CD14-positive monocyte (primary cell): ENCODE measurements around the gene HOXD12. TPM values are rescaled to one million over a fixed set of nuclear protein-coding genes. Genes with fewer than 3 reads are reported as not detected.

Experiments used
- DNase-seq, 3 donors: peaks; one replicate each; pipeline ENCODE4 v3.0.0-alpha.2; 2011 to 2022
- H2AFZ ChIP-seq: 2 replicates; pipeline ENCODE4 v1.6.0; 2012; ENCODE audit warnings: mild to moderate bottlenecking, low read depth, low read length, inconsistent platforms; ENCODE audit not compliant: insufficient read depth, poor library complexity, severe bottlenecking
- H3K27ac ChIP-seq, 2 donors: 1 replicate in 1 of 2; 2 replicates in 1 of 2; pipeline ENCODE4 v1.5.1; 2012 to 2013; ENCODE audit warnings: low read length in 2 of 2, control low read depth in 1 of 2, inconsistent platforms in 1 of 2, low read depth in 1 of 2, mild to moderate bottlenecking in 1 of 2
- H3K27me3 ChIP-seq, 2 donors: one replicate each; pipeline versions ENCODE4 v1.6.0 to v1.6.1; 2011 to 2013; ENCODE audit warnings: low read length in 2 of 2; ENCODE audit not compliant: control insufficient read depth in 2 of 2, insufficient read depth in 2 of 2
- H3K36me3 ChIP-seq, 2 donors: replicated peaks in 1 of 2; 1 replicate in 1 of 2; 2 replicates in 1 of 2; pipeline versions ENCODE4 v1.5.1 to v1.6.1; 2012 to 2013; ENCODE audit warnings: low read length in 2 of 2, control low read depth in 1 of 2, inconsistent platforms in 1 of 2, mild to moderate bottlenecking in 1 of 2; ENCODE audit not compliant: insufficient read depth in 2 of 2, control insufficient read depth in 1 of 2
- H3K4me1 ChIP-seq, 2 donors: 1 replicate in 1 of 2; 2 replicates in 1 of 2; pipeline versions ENCODE4 v1.5.1 to v1.6.1; 2012 to 2013; ENCODE audit warnings: low read length in 2 of 2, control low read depth in 1 of 2, inconsistent platforms in 1 of 2, mild to moderate bottlenecking in 1 of 2, moderate library complexity in 1 of 2; ENCODE audit not compliant: insufficient read depth in 2 of 2, control insufficient read depth in 1 of 2
- H3K4me2 ChIP-seq: replicated peaks from 2 replicates; pipeline ENCODE3; 2012; ENCODE audit warnings: low read length, moderate library complexity, mild to moderate bottlenecking; ENCODE audit not compliant: poor library complexity, severe bottlenecking; ENCODE audit errors: extremely low read depth
- H3K4me3 ChIP-seq, 3 experiments: fragments of 200-600 bp in 1 of 3; sonication (generic) in 1 of 3; replicated peaks in 1 of 3; 1 replicate in 2 of 3; 2 replicates in 1 of 3; pipeline ENCODE4 v1.5.1; 2011 to 2013; ENCODE audit warnings: low read length in 3 of 3, mild to moderate bottlenecking in 3 of 3, control low read depth in 2 of 3, low read depth in 2 of 3, inconsistent platforms in 1 of 3, moderate library complexity in 1 of 3
- H3K79me2 ChIP-seq: 2 replicates; pipeline ENCODE4 v1.6.0; 2012; ENCODE audit warnings: mild to moderate bottlenecking, control low read depth, inconsistent platforms, low read length, moderate library complexity; ENCODE audit not compliant: insufficient read depth
- H3K9ac ChIP-seq: 2 replicates; pipeline ENCODE4 v1.6.0; 2017; ENCODE audit warnings: low read length, mild to moderate bottlenecking; ENCODE audit not compliant: insufficient read depth, poor library complexity, severe bottlenecking
- H3K9me3 ChIP-seq, 2 donors: replicated peaks in 1 of 2; 1 replicate in 1 of 2; 2 replicates in 1 of 2; pipeline versions ENCODE4 v1.5.1 to v1.6.1; 2012 to 2013; ENCODE audit warnings: low read length in 2 of 2, control low read depth in 1 of 2; ENCODE audit not compliant: control insufficient read depth in 1 of 2, insufficient read depth in 1 of 2
- H4K20me1 ChIP-seq: 2 replicates; pipeline ENCODE4 v1.6.0; 2012; ENCODE audit warnings: mild to moderate bottlenecking, low read length, control low read depth, moderate library complexity; ENCODE audit not compliant: insufficient read depth
- H3K27ac Mint-ChIP-seq, 7 donors: one replicate each; pipeline ENCODE4 v1.8.0; 2020; ENCODE audit warnings: mild to moderate bottlenecking in 7 of 7, mixed read lengths in 7 of 7, moderate library complexity in 6 of 7, inconsistent platforms in 2 of 7
- H3K27me3 Mint-ChIP-seq, 3 donors: one replicate each; pipeline ENCODE4 v1.8.0; 2021 to 2022; ENCODE audit warnings: low read depth in 3 of 3, mild to moderate bottlenecking in 3 of 3, mixed read lengths in 3 of 3, moderate library complexity in 3 of 3, inconsistent platforms in 1 of 3
- H3K36me3 Mint-ChIP-seq, 2 donors: one replicate each; pipeline ENCODE4 v1.8.0; 2020; ENCODE audit warnings: mixed read lengths in 2 of 2, inconsistent platforms in 1 of 2, mild to moderate bottlenecking in 1 of 2
- H3K4me1 Mint-ChIP-seq: one replicate; pipeline ENCODE4 v1.8.0; 2020; ENCODE audit warnings: mild to moderate bottlenecking, mixed read lengths
- H3K4me3 Mint-ChIP-seq, 2 donors: one replicate each; pipeline ENCODE4 v1.8.0; 2020; ENCODE audit warnings: mild to moderate bottlenecking in 2 of 2, mixed read lengths in 2 of 2, moderate library complexity in 1 of 2
- H3K9me3 Mint-ChIP-seq, 7 donors: one replicate each; pipeline ENCODE4 v1.8.0; 2020 to 2022; ENCODE audit warnings: mixed read lengths in 7 of 7, mild to moderate bottlenecking in 6 of 7, moderate library complexity in 6 of 7, inconsistent platforms in 2 of 7
- CTCF ChIP-seq: fragments of 200-600 bp; IDR thresholded peaks from one replicate; pipeline ENCODE4 v1.8.0; 2022; ENCODE audit warnings: antibody characterized with exemption, mild to moderate bottlenecking
- WGBS: methylation state at CpG from one replicate; pipeline ENCODE4 v1.1.5; 2013; ENCODE audit warnings: missing lambda C conversion rate; ENCODE audit not compliant: insufficient coverage; 5-methylcytosine and 5-hydroxymethylcytosine counted together
- intact Hi-C, 2 donors: fragments of 100-400 bp; cut with micrococcal nuclease; formaldehyde crosslinking; loops; one replicate each; pipeline versions ENCODE4 v1.15.0 to v1.15.1; 2023
- polyA plus RNA-seq, 3 donors: library from polyadenylated mRNA; depleted of rRNA in 1 of 3; unstranded in 2 of 3; stranded (reverse) in 1 of 3; fragments of 300-500 nt in 2 of 3; fragments of >200 nt in 1 of 3; fragmentation: Illumina TruSeq in 2 of 3; gene quantifications; 1 replicate in 2 of 3; 2 replicates in 1 of 3; pipeline ENCODE4 v1.2.3, GENCODE V29; 2012 to 2021

The HOXD12 gene
- polyA plus RNA-seq, 3 donors = not detected

DNA sequence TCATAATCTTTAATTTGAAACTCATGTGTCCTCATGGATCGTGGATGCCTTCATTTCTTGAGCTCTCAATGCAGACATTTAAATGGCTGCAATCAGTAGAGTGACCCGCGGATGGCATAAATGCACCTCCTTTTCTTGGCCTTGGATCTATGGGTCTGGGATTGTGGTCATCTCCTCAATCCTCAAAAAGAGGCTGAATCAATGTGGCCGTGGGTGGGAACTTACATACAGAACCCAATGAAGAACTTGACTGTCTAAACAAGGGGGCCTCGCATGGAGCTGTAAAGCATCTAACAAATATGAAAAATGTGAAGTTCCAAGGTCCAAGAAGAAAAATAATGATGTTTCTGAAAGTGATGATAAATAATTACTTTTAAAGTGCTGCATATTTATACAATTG is 4.2 kb upstream of the HOXD12 start:
- peaks cover 0 to 47% (median 31%) of the 10 kb centered on the region in 7 donors for H3K9me3 Mint-ChIP-seq
- H3K27ac ChIP-seq = no peak overlapping the region
- peaks cover 18 to 28% of the 10 kb centered on the region in 2 donors for H3K4me1 ChIP-seq
- H3K27me3 ChIP-seq = peaks cover 89 to 94% of the 10 kb centered on the region in 2 donors
- no peaks in the 10 kb centered on the region for H3K36me3 ChIP-seq
- no peak overlapping the region for H3K9ac ChIP-seq
- no peak for TF ChIP-seq CTCF
- H3K4me1 Mint-ChIP-seq = peaks cover 35% of the 10 kb centered on the region
- intact Hi-C loops = loop anchor here (5.0 to 10.0 kb wide), 4 partner anchors 411 to 1761 kb away; partner anchors contain the start of gene SP9 (in 1 of the 2)
- H3K9me3 ChIP-seq = peaks cover 0 to 76% of the 10 kb centered on the region in 2 donors
- 0% methylated on average over 3 of the region's 5 CpGs for WGBS
- peak overlapping the region in 1 of 2 donors; percentile 54 for H3K4me3 Mint-ChIP-seq
- H4K20me1 ChIP-seq = no peaks in the 10 kb centered on the region
- H3K4me3 ChIP-seq = no peak overlapping the region
- H3K27ac Mint-ChIP-seq = no peak overlapping the region
- H3K36me3 Mint-ChIP-seq = peaks cover 0 to 4% of the 10 kb centered on the region in 2 donors
- no peak overlapping the region for H3K4me2 ChIP-seq
- H2AFZ ChIP-seq = no peak overlapping the region
- peaks cover 90 to 97% (median 94%) of the 10 kb centered on the region in 3 donors for H3K27me3 Mint-ChIP-seq
- no peaks in the 10 kb centered on the region for H3K79me2 ChIP-seq
- DNase-seq = no peak

DNA sequence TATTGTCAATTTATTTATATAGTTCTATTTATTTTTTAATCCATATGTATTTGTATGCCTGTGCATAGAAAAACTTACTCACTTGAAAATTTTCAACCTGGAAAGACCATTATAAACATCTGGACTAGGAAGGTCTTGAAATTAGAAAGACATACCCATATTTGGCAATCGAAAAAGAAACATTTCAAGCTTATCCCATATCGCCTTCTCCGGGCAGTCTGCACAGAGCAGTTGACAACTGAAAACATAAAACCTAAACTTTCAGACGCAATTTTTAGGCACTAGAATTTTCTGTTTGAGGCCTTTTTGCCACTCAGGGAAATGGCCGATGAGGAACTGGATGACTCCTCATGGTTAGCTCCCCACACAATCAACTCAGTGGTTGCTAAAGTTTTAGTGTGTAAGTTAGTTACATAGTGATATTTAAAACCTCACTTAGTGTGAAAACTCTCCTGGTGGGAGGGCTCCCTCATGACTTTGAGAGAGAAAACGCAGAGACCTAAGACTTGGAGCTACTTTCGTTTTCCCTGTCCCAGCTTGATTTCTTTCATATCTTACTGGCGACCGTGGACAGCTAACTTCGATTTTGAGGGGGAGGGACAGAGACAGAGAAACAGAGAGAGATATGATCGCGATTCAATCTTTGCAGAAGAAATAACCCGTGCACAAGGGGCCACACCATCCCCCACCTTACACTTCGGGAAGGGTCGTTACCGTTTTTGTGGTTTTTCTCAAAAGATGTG is 3.2 kb upstream of the HOXD12 start:
- Histone ChIP-seq H3K79me2 (no peaks in the 10 kb centered on the region), H3K27ac (no peak overlapping the region), H3K27me3 (peaks cover 89 to 94% of the 10 kb centered on the region in 2 donors), H3K36me3 (no peaks in the 10 kb centered on the region), H3K4me2 (peak overlapping the region; percentile 75), H3K4me1 (peaks cover 18 to 28% of the 10 kb centered on the region in 2 donors), H3K9me3 (peaks cover 0 to 77% of the 10 kb centered on the region in 2 donors), H3K9ac (no peak overlapping the region), H4K20me1 (no peaks in the 10 kb centered on the region), H3K4me3 (peak overlapping the region; percentile 15 to 73 (median 21)), H2AFZ (peak overlapping the region; percentile 72)
- Mint-ChIP-seq H3K4me3 (peak overlapping the region; percentile 75 to 97), H3K4me1 (peaks cover 36% of the 10 kb centered on the region), H3K9me3 (peaks cover 0 to 44% (median 27%) of the 10 kb centered on the region in 7 donors), H3K27ac (no peak overlapping the region), H3K36me3 (peaks cover 0 to 4% of the 10 kb centered on the region in 2 donors), H3K27me3 (peaks cover 90 to 97% (median 94%) of the 10 kb centered on the region in 3 donors)
- intact Hi-C loops = loop anchor here (5.0 to 10.0 kb wide), 4 partner anchors 412 to 1762 kb away; partner anchors contain the start of gene SP9 (in 1 of the 2)
- DNase-seq = peak in 1 of 3 donors; percentile 9
- 4% methylated on average over 10 of the region's 16 CpGs for WGBS
- no peak for TF ChIP-seq CTCF
